ENCODE measurements around the gene SUSD1. TPM values are rescaled to one million over a fixed set of nuclear protein-coding genes. Genes with fewer than 3 reads are reported as not detected.
A peak's percentile ranks its signal among the peaks of the same experiment; 100 is the strongest.

Gene SUSD1
- total and polyA plus RNA-seq, 8 donors = 2.6 to 14.8 (median 4.4) TPM

DNA sequence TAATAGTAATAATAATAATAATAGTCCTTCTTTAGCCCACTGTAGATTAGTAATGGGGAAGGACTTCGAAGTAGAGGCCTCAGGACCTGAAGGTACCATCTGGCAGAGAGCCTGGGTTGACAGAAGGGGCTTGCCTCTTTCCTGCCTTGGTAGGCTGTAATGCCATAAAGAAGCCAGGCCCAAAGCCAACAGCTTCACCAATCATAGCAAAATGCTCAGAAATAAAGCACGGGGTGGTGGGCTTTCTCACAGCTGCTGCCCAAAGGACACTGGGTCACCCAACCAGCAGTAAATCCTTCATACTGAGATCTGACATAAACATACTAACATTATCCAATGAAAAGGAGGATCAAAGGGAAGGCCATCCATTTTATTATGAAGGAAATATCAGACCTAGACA lies 70.7 kb downstream of the SUSD1 start:
- Histone ChIP-seq H3K4me3 (no peak overlapping the region), H3K36me3 (no peaks in the 10 kb centered on the region), H3K9me3 (no peaks in the 10 kb centered on the region), H3K27me3 (no peaks in the 10 kb centered on the region), H3K27ac (no peak overlapping the region), H3K4me1 (no peaks in the 10 kb centered on the region)
- FAIRE-seq (no peak), DNase-seq (no peak), ATAC-seq (no peak)
- intact Hi-C loops (cut with DNase I) = no loop called here
- TF ChIP-seq, protein P1, sequence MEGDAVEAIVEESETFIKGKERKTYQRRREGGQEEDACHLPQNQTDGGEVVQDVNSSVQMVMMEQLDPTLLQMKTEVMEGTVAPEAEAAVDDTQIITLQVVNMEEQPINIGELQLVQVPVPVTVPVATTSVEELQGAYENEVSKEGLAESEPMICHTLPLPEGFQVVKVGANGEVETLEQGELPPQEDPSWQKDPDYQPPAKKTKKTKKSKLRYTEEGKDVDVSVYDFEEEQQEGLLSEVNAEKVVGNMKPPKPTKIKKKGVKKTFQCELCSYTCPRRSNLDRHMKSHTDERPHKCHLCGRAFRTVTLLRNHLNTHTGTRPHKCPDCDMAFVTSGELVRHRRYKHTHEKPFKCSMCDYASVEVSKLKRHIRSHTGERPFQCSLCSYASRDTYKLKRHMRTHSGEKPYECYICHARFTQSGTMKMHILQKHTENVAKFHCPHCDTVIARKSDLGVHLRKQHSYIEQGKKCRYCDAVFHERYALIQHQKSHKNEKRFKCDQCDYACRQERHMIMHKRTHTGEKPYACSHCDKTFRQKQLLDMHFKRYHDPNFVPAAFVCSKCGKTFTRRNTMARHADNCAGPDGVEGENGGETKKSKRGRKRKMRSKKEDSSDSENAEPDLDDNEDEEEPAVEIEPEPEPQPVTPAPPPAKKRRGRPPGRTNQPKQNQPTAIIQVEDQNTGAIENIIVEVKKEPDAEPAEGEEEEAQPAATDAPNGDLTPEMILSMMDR (IDR thresholded peaks at IDR 0.05) = no peak
- WGBS, 2 donors = 93 to 94% methylated on average over 2 of the region's 2 CpGs

DNA sequence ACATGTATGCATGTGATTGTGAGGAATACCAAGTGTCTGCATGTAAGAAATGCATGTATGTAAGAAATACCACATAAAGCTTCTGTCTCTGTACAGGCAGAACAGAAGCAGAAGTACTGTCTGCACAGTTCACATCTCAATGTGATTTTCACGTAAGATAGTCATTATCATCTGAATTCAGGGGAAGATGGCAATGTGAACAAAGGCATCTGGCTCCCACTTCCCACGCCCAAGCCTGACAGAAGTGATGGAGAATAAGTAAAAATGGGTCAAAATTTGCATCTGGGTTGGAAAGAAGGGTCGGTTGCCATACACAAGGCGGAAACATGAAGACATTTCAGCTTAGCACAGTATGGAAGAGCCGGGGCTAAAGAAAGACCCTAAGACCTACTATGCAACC lies 71.7 kb downstream of the SUSD1 start:
- FAIRE-seq (no peak), ATAC-seq (no peak), DNase-seq (no peak)
- no peak overlapping the region for H3K27ac ChIP-seq
- H3K9me3 ChIP-seq = no peaks in the 10 kb centered on the region
- H3K27me3 ChIP-seq = no peaks in the 10 kb centered on the region
- TF ChIP-seq, protein P1 (IDR thresholded peaks at IDR 0.05) = no peak
- WGBS, 2 donors = 91 to 95% methylated on average over 5 of the region's 5 CpGs
- H3K4me3 ChIP-seq = no peak overlapping the region
- no peaks in the 10 kb centered on the region for H3K36me3 ChIP-seq
- intact Hi-C loops (cut with DNase I) = no loop called here
- H3K4me1 ChIP-seq = no peaks in the 10 kb centered on the region

DNA sequence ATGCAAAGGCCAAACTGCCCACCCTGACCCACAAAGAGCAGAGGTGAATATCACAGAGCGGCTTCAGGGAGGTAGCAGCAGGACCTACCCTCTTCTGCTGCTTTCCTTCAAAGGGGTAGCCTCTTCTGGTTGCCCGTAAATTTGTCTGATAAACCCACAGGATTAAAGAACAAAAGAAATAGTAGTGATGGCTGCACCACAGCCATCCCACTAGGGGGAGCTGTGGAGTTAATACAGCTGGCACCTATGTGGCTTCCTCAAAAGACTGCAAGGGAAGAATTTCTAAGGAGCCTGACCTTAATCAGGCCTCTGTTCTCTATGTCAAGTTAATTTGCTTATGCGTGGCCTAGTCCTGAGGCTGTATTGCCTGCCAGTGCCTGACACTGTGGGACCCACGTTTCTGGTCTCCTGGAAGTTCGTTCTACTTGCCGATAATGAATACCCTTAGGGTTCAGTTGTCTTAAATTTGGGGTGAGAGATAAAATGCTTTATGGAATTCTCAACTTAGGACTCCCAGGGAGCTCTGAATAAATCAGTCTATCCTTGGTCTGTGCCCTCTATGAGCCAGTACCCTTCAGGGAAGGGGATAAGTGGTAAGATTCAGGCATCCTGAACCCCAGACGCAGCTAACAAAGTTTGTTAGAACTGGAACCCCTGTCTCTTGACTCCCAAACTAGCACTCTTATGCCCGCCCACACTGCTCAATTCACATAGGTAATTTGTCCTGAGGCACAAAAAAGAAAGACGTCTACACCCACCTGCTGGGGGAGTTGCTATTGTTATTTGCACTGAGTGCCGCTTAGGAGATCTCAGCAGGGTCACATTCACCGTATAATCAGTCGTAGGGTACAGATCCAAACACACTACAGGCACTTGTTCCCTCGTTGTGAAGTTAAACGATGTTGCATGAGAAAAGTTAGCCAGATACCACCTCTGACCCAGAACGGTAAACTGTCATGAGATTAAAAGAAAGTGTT lies 77.1 kb downstream of the SUSD1 start:
- FAIRE-seq (no peak), DNase-seq (peak in 4 of 6 donors; percentile 48 to 67 (median 50)), ATAC-seq (peak; percentile 80 to 93 (median 90))
- Histone ChIP-seq H3K36me3 (no peaks in the 10 kb centered on the region), H3K4me1 (no peaks in the 10 kb centered on the region), H3K9me3 (no peaks in the 10 kb centered on the region), H3K27ac (no peak overlapping the region), H3K27me3 (no peaks in the 10 kb centered on the region), H3K4me3 (no peak overlapping the region)
- TF ChIP-seq, protein P1 (IDR thresholded peaks at IDR 0.05) = peak; percentile 65 to 89 (median 78)
- 71 to 74% methylated on average over 15 of the region's 15 CpGs for WGBS, 2 donors
- intact Hi-C loops (cut with DNase I) = no loop called here

DNA sequence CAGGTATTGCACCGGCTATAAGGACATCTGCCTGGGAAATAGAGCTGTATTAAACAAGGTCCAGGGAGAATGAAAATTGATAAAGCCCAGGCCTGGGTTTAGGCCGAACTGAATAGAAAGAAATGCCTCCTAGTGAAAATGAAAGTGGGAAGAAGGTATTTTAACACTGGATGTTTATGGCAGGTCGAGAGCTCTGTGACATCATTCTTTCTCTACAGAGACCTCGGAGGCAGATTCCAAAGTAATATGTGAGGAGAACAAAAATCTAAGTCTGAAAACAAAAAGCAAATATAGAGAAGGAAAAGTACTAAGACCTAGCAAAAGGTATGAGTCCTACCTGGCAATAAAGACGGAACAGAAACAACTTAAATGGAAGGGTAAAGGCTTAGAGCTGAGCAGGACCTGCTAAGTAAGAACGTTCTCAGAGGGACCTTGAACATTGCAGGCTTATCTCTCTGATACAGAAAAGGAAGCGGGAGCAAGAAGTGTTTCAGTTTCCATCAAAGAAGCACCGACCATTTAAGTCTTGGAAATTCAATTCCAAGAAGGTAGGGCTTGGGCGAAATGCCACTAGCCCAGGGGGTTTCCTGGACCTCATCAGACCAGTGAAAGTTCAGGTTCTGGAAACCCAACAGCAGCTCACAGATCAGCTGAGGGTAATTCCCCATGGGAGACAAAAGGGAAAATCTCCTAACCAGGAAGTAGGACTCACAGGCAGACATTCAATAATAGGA lies 80.0 kb downstream of the SUSD1 start:
- no peak overlapping the region for H3K4me3 ChIP-seq
- peak overlapping the region in 2 of 4 donors; percentile 14 to 21 for H3K27ac ChIP-seq
- DNase-seq = peak in 1 of 6 donors; percentile 39
- no peaks in the 10 kb centered on the region for H3K36me3 ChIP-seq
- ATAC-seq = peak in 2 of 4 donors; percentile 52 to 57
- no peaks in the 10 kb centered on the region for H3K4me1 ChIP-seq
- H3K9me3 ChIP-seq = no peaks in the 10 kb centered on the region
- no peaks in the 10 kb centered on the region for H3K27me3 ChIP-seq
- intact Hi-C loops (cut with DNase I) = no loop called here
- no peak for FAIRE-seq
- TF ChIP-seq, protein P1 (IDR thresholded peaks at IDR 0.05) = no peak
- WGBS, 2 donors = 64 to 69% methylated on average over 9 of the region's 9 CpGs
